GM19023 (cell line): Measurements from ENCODE around the gene CD47.

Experiments
- ATAC-seq: cut with Tn5 transposase; IDR thresholded peaks from one replicate; pipeline ENCODE4 v1.9.1; 2021; ENCODE audit warnings: mild to moderate bottlenecking, moderate library complexity; ENCODE audit not compliant: unreplicated experiment

CD47 gene

DNA sequence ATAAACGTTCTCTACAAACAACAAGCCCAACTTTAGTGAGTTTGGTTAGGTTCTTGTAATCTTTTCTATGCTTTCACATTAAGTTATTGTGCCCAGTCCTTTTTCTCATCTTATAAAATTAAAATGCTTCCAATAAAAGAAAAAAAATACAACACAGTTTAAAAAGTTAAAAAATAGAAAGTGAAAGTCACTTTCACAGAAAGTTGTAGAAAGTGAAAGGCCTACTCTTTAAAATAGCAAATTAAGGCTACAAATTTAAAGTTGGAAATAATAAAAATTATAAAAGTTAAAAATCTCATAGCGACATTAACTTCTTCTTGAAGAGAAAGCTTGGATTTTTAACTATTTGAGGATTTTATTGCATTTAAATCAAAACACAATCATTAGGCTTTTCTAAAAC is 35.9 kb downstream of the CD47 start:
- ATAC-seq = no peak

- ATAC-seq = no peak
Measured at GRCh38 chr3:108053483-108053882, 37.3 kb downstream of the CD47 start.

DNA sequence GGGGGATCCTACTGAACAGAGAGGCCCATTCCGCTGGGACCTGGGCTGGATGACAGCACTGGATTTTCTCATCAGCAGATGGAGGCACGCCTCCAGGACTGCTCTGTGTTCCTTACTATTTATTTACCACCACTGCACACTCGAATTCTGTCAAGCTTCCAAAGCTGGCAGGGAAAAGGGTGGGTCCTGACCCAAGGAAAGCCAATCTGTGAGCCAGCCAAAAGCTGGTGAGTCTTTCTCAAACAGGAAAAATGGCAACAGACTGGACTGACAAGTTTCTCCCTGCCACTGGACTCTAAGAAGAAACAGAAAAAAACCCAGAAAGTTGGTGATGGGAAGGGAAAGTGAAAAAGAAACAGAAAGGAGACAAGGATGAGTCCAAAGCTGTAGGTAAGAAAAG is 37.8 kb downstream of the CD47 start:
- ATAC-seq = no peak

GRCh38 chr3:108051005-108051404 is 39.8 kb downstream of the CD47 start:
- no peak for ATAC-seq

DNA sequence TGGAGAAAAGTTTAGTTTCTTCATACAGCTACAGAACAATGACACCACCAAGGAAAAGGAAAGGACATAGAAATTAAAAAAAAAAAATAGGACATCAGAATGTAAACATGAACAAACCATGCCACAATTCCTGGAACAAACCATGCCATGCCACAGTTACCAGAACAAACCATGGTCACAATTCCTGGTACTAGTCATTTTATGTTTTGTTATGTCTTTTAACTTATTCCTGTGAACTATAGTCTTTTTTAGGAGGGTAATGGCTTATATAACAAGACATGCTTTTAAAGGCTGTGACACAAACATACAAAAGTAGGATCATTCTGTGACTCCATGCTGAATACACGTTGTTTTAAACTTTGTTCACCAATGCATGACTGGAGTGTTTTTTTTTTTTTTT is 42.8 kb downstream of the CD47 start:
- no peak for ATAC-seq

- no peak for ATAC-seq
Measured at GRCh38 chr3:108046247-108046646, 44.6 kb downstream of the CD47 start.

- no peak for ATAC-seq
Measured at GRCh38 chr3:108044699-108045098, 46.1 kb downstream of the CD47 start.

DNA sequence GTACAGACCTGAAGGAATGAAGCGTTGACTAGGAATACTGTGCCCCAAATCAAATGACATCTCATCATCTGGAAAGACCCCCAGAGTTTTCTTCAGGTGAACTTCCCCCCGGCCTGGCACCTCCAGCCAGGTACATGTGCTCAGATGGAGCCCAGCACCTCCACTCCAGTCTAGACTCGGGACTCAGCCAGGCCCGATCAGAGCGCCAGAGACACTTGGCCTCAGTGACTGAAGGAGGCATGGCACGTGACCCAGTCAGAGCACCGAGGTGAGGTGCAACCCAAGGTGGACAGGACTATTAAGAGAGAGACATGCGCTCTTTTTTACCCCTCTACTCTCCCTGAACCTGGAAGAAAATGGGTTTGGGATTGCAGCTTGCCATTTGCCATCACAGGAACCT is 48.5 kb downstream of the CD47 start:
- ATAC-seq = no peak

DNA sequence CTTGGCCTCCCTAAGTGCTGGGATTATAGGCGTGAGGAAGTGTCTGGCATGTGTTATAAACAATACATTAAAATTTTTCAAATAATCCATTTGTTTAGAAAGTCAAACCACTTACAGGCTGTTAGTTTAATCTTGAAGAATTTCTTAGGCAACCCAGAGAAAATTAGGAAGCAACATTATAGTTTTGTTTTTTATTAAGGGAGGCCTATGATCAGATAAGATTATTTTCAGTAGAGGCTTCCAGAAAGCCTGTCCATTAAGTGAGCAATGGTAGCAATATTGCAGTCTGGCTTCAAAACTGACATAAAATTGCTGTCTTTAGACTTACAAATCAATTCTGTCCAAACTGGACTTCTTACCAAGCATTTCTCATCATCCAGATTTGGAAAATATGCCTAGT is 49.6 kb downstream of the CD47 start:
- ATAC-seq = no peak

DNA sequence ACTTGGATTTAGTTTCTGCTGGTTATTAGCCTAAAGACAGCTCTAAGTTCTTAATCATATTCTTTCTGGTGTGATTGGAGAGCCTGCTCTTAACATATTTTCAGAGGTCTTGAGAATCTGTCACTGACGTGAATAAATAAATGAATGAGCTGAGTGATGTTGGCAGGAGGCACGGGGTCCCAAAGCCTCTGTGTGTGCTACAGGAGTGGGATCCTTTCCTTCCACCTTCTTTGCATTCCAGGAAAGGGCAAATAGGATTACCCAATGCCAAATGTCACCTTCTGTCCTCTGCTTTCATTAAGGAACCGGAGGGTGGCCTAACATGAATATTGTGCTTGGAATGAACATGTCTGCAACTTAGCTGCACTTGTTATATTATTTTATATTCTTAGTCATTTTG is 53.1 kb downstream of the CD47 start:
- ATAC-seq = no peak

DNA sequence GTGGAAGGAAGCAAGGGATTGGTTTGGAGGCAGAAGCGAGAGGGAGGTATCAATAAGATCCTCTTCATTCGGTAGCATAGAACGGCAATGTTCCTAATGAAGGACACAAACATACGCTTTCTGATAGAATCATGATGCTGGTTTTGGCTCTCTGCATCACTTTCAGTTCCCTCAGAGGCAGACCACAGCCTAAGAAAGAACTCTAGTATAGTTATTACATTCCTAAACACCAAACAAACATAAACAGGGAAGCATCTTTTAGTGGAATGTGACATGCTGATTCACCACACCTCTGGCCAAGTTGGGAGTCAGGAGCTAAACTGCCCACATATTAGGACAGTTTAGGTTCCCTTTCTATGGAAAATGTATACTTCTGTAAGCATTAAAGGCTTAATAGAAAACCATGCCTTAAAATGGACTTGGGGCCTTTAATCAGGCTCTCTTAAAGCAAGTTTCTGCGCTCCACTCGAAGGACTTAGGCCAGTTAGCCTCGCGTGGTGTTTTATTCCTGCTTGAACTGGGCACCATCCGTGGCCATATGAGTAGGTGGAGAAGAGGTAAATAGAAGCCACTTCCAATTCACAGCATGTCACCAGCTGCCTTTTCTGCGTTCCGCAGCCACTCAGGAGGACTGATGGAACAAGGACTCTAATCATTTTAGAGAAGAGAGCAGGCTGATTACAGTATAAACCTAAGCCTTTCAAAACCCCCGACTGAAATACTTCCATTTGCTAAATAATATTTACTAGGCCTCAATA is 53.7 kb downstream of the CD47 start:
- ATAC-seq = peak; percentile 71

DNA sequence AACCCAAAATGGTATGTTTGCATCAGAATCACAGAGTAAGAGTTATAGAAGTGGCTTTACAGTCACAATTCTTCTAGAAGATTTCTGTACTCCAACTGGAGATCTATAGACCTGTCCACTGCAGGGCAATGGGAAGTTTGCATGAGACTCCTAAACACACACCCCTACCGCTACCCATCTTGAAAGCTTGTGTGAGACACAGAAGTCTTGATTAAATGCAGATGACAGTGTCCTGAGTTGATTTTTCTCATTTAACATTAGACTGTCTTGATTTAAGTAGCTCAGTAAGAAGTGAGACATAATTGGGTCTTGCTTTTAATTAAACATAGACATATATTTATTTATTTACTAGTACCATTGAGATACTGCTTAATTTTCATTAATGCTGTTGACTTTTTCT is 54.4 kb downstream of the CD47 start:
- ATAC-seq = no peak

DNA sequence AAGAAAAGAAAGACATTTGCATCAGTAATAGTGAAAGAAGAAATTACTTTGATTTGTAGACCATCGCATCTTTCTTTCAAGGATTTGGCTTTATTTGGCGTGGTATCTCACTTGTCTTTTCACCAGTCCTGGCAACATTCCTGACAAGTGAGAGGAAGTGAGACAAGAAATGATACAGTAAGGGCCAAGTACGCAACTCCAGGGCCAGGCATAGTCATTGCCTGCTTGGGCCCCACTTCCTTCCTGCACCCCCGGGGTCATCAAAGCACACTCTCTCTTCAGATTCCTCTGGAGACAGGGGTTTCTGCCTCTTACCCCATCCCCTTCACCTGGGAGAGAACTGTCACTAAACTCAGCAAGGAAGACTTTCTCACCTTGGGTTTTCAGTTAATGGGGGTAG is 55.1 kb downstream of the CD47 start:
- no peak for ATAC-seq

DNA sequence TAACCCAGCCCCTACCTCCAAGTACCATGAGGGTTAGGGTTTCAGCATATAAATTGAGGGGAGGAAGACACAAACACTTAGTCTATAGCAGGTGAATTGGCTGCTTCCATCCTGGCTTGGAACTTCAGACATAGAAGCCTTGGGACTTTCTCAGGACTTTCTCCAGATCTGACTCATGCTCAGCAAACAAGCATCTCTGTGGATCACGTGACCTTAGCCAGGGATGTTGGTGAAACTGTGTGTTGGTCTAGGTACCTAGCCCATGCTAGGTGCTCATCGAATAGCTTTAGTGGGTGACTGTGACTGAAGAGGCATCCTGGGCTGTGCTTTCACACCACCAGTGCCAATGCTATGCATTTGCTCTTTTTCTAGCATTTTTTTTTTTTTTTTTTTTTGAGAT is 58.9 kb downstream of the CD47 start:
- ATAC-seq = no peak

- ATAC-seq = no peak
Measured at GRCh38 chr3:108030960-108031359, 59.9 kb downstream of the CD47 start.

DNA sequence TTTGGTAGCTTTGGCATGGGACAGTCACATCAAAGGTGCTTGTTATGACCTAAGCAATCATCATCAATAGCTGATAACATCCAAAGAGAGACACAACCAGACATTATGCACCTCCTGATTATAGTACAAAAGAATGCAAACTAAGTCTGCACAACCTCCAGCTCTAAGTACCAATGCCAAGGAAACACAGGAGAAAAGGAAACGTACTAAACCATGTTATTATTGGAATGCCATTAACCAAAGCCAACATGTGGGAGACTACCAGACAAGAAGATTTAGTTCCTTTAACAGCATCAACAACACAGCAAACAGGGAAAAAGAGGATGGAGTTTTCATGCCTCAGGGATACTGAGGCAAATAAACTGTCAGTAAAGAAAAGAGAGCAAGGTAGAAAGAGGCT is 61.4 kb downstream of the CD47 start:
- ATAC-seq = no peak

DNA sequence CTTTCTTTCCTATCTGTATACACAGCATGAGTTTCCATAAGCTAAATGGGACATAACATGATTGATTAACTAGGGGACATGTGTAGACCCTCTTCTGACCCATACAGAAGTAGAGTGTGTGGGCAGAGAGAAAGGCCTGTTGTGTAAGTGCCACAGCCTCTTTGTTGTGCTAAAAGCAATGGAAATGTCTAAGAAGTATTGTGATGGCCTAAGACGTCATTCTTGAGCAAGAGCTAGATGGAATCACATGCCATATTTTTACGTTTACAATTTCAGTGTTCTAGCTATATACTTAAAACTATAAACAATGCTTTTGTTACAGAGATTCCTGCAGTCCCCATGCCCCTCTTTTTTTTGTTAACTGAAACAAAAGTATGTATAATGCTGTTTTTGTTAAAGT is 61.9 kb downstream of the CD47 start:
- ATAC-seq = no peak

DNA sequence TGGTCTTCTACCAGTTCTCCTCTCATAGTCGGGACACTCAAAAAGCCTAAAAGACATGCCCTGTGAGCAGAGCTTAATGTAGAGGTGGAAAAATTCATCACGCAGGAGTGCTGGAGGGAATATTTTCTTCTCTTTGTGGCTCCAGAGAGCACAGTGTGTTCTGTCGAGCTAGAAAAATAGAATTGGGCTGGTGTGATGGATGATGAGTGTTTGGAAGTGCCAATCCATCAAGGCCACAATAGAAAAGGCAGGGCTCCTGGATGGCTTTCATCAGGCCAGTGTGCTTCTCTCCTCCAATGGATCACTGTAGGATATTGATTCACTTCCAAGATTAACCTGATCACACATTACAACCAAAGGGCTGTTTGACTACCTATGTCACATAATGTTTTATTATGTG is 65.7 kb downstream of the CD47 start:
- ATAC-seq = no peak

- ATAC-seq = no peak
Measured at GRCh38 chr3:108024146-108024850, 66.5 kb downstream of the CD47 start.

DNA sequence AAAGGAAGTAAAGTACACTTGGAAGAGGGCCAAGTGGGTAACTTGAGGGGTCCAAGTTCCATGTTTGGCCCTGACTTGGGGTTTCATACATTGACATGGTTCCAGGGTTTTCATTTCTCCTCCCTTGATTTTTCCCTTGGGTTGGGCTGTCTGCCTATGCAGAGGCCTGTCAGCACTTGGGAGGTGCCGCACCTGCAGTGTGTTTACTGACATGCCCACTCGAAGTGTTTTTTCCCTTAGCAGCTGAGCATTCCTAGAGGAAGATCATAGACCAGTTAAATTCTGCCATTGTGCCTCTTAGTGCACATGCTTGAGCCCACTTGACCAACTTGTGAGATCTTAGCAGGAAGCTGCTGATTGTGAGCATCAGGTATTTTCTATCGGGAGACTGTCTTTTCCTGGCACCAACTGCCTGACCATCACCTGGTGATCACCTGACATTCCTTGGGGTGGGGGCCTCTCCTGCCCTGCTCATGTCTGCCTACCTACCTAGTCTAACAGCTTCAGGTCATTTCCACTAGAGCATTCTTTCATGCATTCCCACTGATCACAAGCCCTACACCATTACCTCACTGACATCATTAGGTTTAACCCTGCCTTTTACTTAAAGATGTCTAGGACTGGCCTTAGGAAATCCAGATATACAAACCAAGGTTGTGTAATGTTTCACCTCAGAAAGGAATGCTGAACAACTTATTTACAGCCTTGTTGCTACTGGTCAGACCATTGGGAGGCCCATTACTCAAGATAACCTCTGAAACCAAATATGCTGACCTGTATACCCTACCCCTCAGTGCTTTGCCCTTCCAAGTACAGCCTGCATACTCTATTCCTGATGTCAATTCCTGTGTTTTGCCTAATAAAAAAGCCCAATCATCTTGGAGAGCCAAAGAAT is 68.3 kb downstream of the CD47 start:
- no peak for ATAC-seq

DNA sequence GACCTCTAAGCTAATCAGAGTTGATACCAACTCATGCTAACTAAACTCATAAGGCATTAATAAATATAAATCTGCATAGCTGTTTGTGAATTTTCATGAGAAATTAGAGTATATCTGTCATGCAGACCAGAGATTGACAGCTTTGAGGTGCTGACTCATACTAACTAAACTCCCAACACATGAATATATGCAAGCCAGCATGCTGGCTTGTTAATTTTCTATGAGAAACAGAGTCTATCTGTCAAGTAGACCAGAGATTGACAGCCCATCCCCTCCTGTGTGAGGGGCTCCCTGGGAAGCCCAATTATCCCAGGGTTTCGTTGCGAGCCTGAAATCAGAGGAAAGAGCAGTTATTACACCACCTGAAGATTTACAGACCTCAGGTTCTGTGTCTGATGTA is 69.3 kb downstream of the CD47 start:
- no peak for ATAC-seq

DNA sequence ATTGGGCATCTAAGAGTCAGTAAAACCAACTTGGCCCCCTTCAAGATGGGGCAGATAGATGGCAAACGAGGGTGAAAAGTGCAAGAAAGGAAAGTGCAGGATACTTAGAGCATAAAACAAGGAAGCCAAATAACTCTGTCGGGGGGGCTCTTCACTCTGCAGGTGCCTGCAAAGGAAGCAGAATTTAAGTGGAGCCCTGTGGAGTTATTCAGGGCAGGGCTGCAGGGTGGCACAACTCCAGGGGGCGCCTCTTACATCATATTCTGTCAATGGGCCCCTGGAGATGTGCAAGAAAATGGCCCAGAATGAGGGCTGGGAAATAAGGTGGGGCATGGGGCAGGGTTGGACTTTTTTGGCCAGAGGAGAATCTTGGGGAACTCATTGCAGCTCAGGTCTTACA is 69.7 kb downstream of the CD47 start:
- ATAC-seq = no peak
